ENCODE data around the gene ALG1. TPM values are rescaled to one million over a fixed set of nuclear protein-coding genes. Genes with fewer than 3 reads are reported as not detected.
"Not testable (repeated sequence)": the region's sequence is repeated elsewhere in the genome, so short reads cannot be mapped to it uniquely, and the experiment has no call there.

The ALG1 gene
- total RNA-seq, 1 donor from 2014 or later: 23.1 TPM

GRCh38 chr16:5075637-5076036 lies 4.0 kb downstream of the ALG1 start:
- H2AFZ ChIP-seq (ENCODE audit: low read depth, low read length): no peak overlapping the region
- FAIRE-seq (no peak), DNase-seq (ENCODE audit: low read depth) (no peak)
- Mint-ChIP-seq H3K4me1 (ENCODE audit: low read depth, unreplicated experiment) (peaks cover 6% of the 10 kb centered on the region), H3K9me3 (ENCODE audit: unreplicated experiment) (no peaks in the 10 kb centered on the region), H3K36me3 (ENCODE audit: low read depth, unreplicated experiment) (peaks cover 16% of the 10 kb centered on the region), H3K27me3 (ENCODE audit: low read depth, unreplicated experiment) (no peaks in the 10 kb centered on the region), H3K27ac (ENCODE audit: unreplicated experiment) (no peak overlapping the region), H3K4me3 (ENCODE audit: unreplicated experiment) (no peak overlapping the region)
- no peaks in the 10 kb centered on the region for H3K27me3 ChIP-seq (ENCODE audit: insufficient read depth, low read length)
- H3K4me1 ChIP-seq (ENCODE audit: insufficient read depth, low read length): peaks cover 11% of the 10 kb centered on the region
- no peak overlapping the region for H3K9ac ChIP-seq (ENCODE audit: low read length)
- peaks cover 11% of the 10 kb centered on the region for H3K36me3 ChIP-seq (ENCODE audit: insufficient read depth, low read length)
- H3K9me3 ChIP-seq (ENCODE audit: insufficient read depth, low read depth, low read length): no peaks in the 10 kb centered on the region
- no peak overlapping the region for H3K4me2 ChIP-seq (ENCODE audit: low read length)
- TF ChIP-seq CTCF (IDR thresholded peaks at IDR 0.05; ENCODE audit: insufficient read depth, low read depth, low read length): no peak
- TF ChIP-seq EZH2 (IDR thresholded peaks at IDR 0.05; ENCODE audit: insufficient read depth, low read length): no peak
- peaks cover 14% of the 10 kb centered on the region for H4K20me1 ChIP-seq (ENCODE audit: insufficient read depth, low read length)
- H3K79me2 ChIP-seq (ENCODE audit: insufficient read depth, low read length): peaks cover 29% of the 10 kb centered on the region
- H3K27ac ChIP-seq (ENCODE audit: low read depth, low read length): no peak overlapping the region
- H3K4me3 ChIP-seq (ENCODE audit: insufficient read depth, low read depth, low read length): no peak overlapping the region

- no peak overlapping the region for H3K4me3 ChIP-seq (ENCODE audit: insufficient read depth, low read depth, low read length)
- H2AFZ ChIP-seq (ENCODE audit: low read depth, low read length): no peak overlapping the region
- Mint-ChIP-seq H3K27me3 (ENCODE audit: low read depth, unreplicated experiment) (no peaks in the 10 kb centered on the region), H3K4me3 (ENCODE audit: unreplicated experiment) (no peak overlapping the region), H3K27ac (ENCODE audit: unreplicated experiment) (no peak overlapping the region), H3K9me3 (ENCODE audit: unreplicated experiment) (no peaks in the 10 kb centered on the region), H3K36me3 (ENCODE audit: low read depth, unreplicated experiment) (peaks cover 16% of the 10 kb centered on the region), H3K4me1 (ENCODE audit: low read depth, unreplicated experiment) (peaks cover 6% of the 10 kb centered on the region)
- DNase-seq (ENCODE audit: low read depth): no peak
- H4K20me1 ChIP-seq (ENCODE audit: insufficient read depth, low read length): peaks cover 14% of the 10 kb centered on the region
- H3K4me2 ChIP-seq (ENCODE audit: low read length): no peak overlapping the region
- H3K27ac ChIP-seq (ENCODE audit: low read depth, low read length): no peak overlapping the region
- no peak for FAIRE-seq
- peaks cover 11% of the 10 kb centered on the region for H3K36me3 ChIP-seq (ENCODE audit: insufficient read depth, low read length)
- no peak overlapping the region for H3K9ac ChIP-seq (ENCODE audit: low read length)
- no peak for TF ChIP-seq CTCF (IDR thresholded peaks at IDR 0.05; ENCODE audit: insufficient read depth, low read depth, low read length)
- TF ChIP-seq EZH2 (IDR thresholded peaks at IDR 0.05; ENCODE audit: insufficient read depth, low read length): no peak
- H3K4me1 ChIP-seq (ENCODE audit: insufficient read depth, low read length): peaks cover 8% of the 10 kb centered on the region
- H3K9me3 ChIP-seq (ENCODE audit: insufficient read depth, low read depth, low read length): no peaks in the 10 kb centered on the region
- peaks cover 25% of the 10 kb centered on the region for H3K79me2 ChIP-seq (ENCODE audit: insufficient read depth, low read length)
- no peaks in the 10 kb centered on the region for H3K27me3 ChIP-seq (ENCODE audit: insufficient read depth, low read length)
These were observed 5.7 kb downstream of the ALG1 start for GRCh38 chr16:5077304-5077703.

- H3K4me3 Mint-ChIP-seq (ENCODE audit: unreplicated experiment): no peak overlapping the region
- H3K27ac ChIP-seq (ENCODE audit: low read depth, low read length): no peak overlapping the region
- DNase-seq (ENCODE audit: low read depth) (no peak), FAIRE-seq (no peak)
- no peaks in the 10 kb centered on the region for H3K9me3 ChIP-seq (ENCODE audit: insufficient read depth, low read depth, low read length)
- H3K36me3 Mint-ChIP-seq (ENCODE audit: low read depth, unreplicated experiment): peaks cover 16% of the 10 kb centered on the region
- H3K4me1 Mint-ChIP-seq (ENCODE audit: low read depth, unreplicated experiment): no peaks in the 10 kb centered on the region
- TF ChIP-seq CTCF (IDR thresholded peaks at IDR 0.05; ENCODE audit: insufficient read depth, low read depth, low read length) (no peak), EZH2 (IDR thresholded peaks at IDR 0.05; ENCODE audit: insufficient read depth, low read length) (no peak)
- H3K27me3 Mint-ChIP-seq (ENCODE audit: low read depth, unreplicated experiment): no peaks in the 10 kb centered on the region
- no peaks in the 10 kb centered on the region for H3K27me3 ChIP-seq (ENCODE audit: insufficient read depth, low read length)
- H3K9me3 Mint-ChIP-seq (ENCODE audit: unreplicated experiment): no peaks in the 10 kb centered on the region
- peaks cover 12% of the 10 kb centered on the region for H3K79me2 ChIP-seq (ENCODE audit: insufficient read depth, low read length)
- no peaks in the 10 kb centered on the region for H3K4me1 ChIP-seq (ENCODE audit: insufficient read depth, low read length)
- no peak overlapping the region for H2AFZ ChIP-seq (ENCODE audit: low read depth, low read length)
- H3K4me3 ChIP-seq (ENCODE audit: insufficient read depth, low read depth, low read length): no peak overlapping the region
- H3K27ac Mint-ChIP-seq (ENCODE audit: unreplicated experiment): no peak overlapping the region
- H3K4me2 ChIP-seq (ENCODE audit: low read length): no peak overlapping the region
- no peak overlapping the region for H3K9ac ChIP-seq (ENCODE audit: low read length)
- H3K36me3 ChIP-seq (ENCODE audit: insufficient read depth, low read length): peaks cover 11% of the 10 kb centered on the region
- peaks cover 14% of the 10 kb centered on the region for H4K20me1 ChIP-seq (ENCODE audit: insufficient read depth, low read length)
These were observed 7.0 kb downstream of the ALG1 start for GRCh38 chr16:5078626-5079025.

- H3K36me3 Mint-ChIP-seq (ENCODE audit: low read depth, unreplicated experiment): peaks cover 13% of the 10 kb centered on the region
- FAIRE-seq; H3K4me1 Mint-ChIP-seq (ENCODE audit: low read depth, unreplicated experiment); H3K79me2 ChIP-seq (ENCODE audit: insufficient read depth, low read length); H3K27ac Mint-ChIP-seq (ENCODE audit: unreplicated experiment); H3K9me3 Mint-ChIP-seq (ENCODE audit: unreplicated experiment); H2AFZ ChIP-seq (ENCODE audit: low read depth, low read length); H3K4me3 ChIP-seq (ENCODE audit: insufficient read depth, low read depth, low read length); H3K9me3 ChIP-seq (ENCODE audit: insufficient read depth, low read depth, low read length); H3K4me1 ChIP-seq (ENCODE audit: insufficient read depth, low read length); DNase-seq (ENCODE audit: low read depth); H3K27me3 Mint-ChIP-seq (ENCODE audit: low read depth, unreplicated experiment); H3K27ac ChIP-seq (ENCODE audit: low read depth, low read length); H3K4me3 Mint-ChIP-seq (ENCODE audit: unreplicated experiment); H3K36me3 ChIP-seq (ENCODE audit: insufficient read depth, low read length); H3K9ac ChIP-seq (ENCODE audit: low read length); H3K4me2 ChIP-seq (ENCODE audit: low read length); H3K27me3 ChIP-seq (ENCODE audit: insufficient read depth, low read length): not testable (repeated sequence)
- peaks cover 13% of the 10 kb centered on the region for H4K20me1 ChIP-seq (ENCODE audit: insufficient read depth, low read length)
These were observed 8.8 kb downstream of the ALG1 start for GRCh38 chr16:5080461-5080860.

Data from astrocyte (in vitro differentiated cells and primary cell).